Endodermal cell (in vitro differentiated cells): ENCODE data around the gene FBRSL1. TPM values are rescaled to one million over a fixed set of nuclear protein-coding genes. Genes with fewer than 3 reads are reported as not detected.

Experiments
- DNase-seq: peaks from one replicate; pipeline ENCODE4 v3.0.0-alpha.2; 2017
- H3K27ac ChIP-seq: 2 replicates; pipeline ENCODE4 v1.5.1; 2013; ENCODE audit warnings: mild to moderate bottlenecking, low read depth, low read length, moderate library complexity
- H3K27me3 ChIP-seq: 2 replicates; pipeline ENCODE4 v1.6.1; 2013; ENCODE audit warnings: mild to moderate bottlenecking, low read length, moderate library complexity; ENCODE audit not compliant: insufficient read depth, control insufficient read depth, poor library complexity, severe bottlenecking
- H3K36me3 ChIP-seq: 2 replicates; pipeline ENCODE4 v1.7.0; 2013; ENCODE audit warnings: mild to moderate bottlenecking, low read length, moderate library complexity; ENCODE audit not compliant: control insufficient read depth, insufficient read depth
- H3K4me1 ChIP-seq: one replicate; pipeline ENCODE4 v1.7.0; 2013; ENCODE audit warnings: low read length; ENCODE audit not compliant: control insufficient read depth, insufficient read depth
- H3K4me3 ChIP-seq: 2 replicates; pipeline ENCODE4 v1.5.1; 2013; ENCODE audit warnings: mild to moderate bottlenecking, low read length, moderate library complexity
- H3K9ac ChIP-seq: 2 replicates; pipeline ENCODE4 v1.6.1; 2013; ENCODE audit warnings: mild to moderate bottlenecking, low read length, moderate library complexity; ENCODE audit not compliant: poor library complexity, severe bottlenecking; ENCODE audit errors: extremely low read depth
- H3K9me3 ChIP-seq: 2 replicates; pipeline ENCODE4 v1.6.1; 2013; ENCODE audit warnings: mild to moderate bottlenecking, low read length, moderate library complexity; ENCODE audit not compliant: control insufficient read depth
- H3K27ac Mint-ChIP-seq: 2 replicates; pipeline ENCODE4 v1.8.0; 2020; ENCODE audit warnings: mixed read lengths
- H3K27me3 Mint-ChIP-seq: 2 replicates; pipeline ENCODE4 v1.8.0; 2021; ENCODE audit warnings: mild to moderate bottlenecking, mixed read lengths; ENCODE audit not compliant: insufficient read depth
- H3K36me3 Mint-ChIP-seq: 2 replicates; pipeline ENCODE4 v1.8.0; 2020; ENCODE audit warnings: low read depth, mixed read lengths
- H3K4me1 Mint-ChIP-seq: 2 replicates; pipeline ENCODE4 v1.8.0; 2020; ENCODE audit warnings: mixed read lengths
- H3K4me3 Mint-ChIP-seq: 2 replicates; pipeline ENCODE4 v1.8.0; 2020; ENCODE audit warnings: mild to moderate bottlenecking, moderate library complexity, mixed read lengths
- H3K9me3 Mint-ChIP-seq: 2 replicates; pipeline ENCODE4 v1.8.0; 2020; ENCODE audit warnings: mild to moderate bottlenecking, mixed read lengths
- CTCF ChIP-seq: fragments of 200-600 bp; sonication (generic); conservative IDR thresholded peaks from 2 replicates; pipeline ENCODE4 v1.5.0; 2021; ENCODE audit warnings: antibody characterized with exemption, mild to moderate bottlenecking
- WGBS, 2 experiments: methylation state at CpG; one replicate each; pipeline versions ENCODE4 v1.1.5 to v1.1.7; 2013; ENCODE audit warnings: missing lambda C conversion rate in 2 of 2, mixed read lengths in 1 of 2; ENCODE audit not compliant: insufficient coverage in 1 of 2, insufficient read length in 1 of 2; 5-methylcytosine and 5-hydroxymethylcytosine counted together
- total RNA-seq, 2 donors: library from RNA; stranded (reverse); fragmentation: NEBNext Ultra II Directional in 1 of 2; extraction: Animal tissue kit (Norgen Biotek cat#: 25700) in 1 of 2; gene quantifications; 2 replicates in 1 of 2; 3 replicates in 1 of 2; pipeline ENCODE4 v1.2.1, GENCODE V29; 2021

The FBRSL1 gene
- total RNA-seq, 2 donors from 2014 or later = 74.9 to 92.3 TPM

- WGBS, 2 experiments = 87 to 90% methylated on average over 8 to 10 of the region's 10 CpGs
- no peak overlapping the region for H3K4me3 Mint-ChIP-seq
- H3K4me3 ChIP-seq = no peak overlapping the region
- peaks cover 5% of the 10 kb centered on the region for H3K27me3 ChIP-seq
- no peaks in the 10 kb centered on the region for H3K36me3 Mint-ChIP-seq
- peaks cover 2% of the 10 kb centered on the region for H3K9me3 Mint-ChIP-seq
- no peaks in the 10 kb centered on the region for H3K36me3 ChIP-seq
- no peak overlapping the region for H3K27ac Mint-ChIP-seq
- H3K9me3 ChIP-seq = peaks cover 30% of the 10 kb centered on the region
- no peak for DNase-seq
- no peak for TF ChIP-seq CTCF
- H3K9ac ChIP-seq = no peak overlapping the region
- H3K27ac ChIP-seq = no peak overlapping the region
- H3K27me3 Mint-ChIP-seq = peaks cover 40% of the 10 kb centered on the region
- peaks cover 19% of the 10 kb centered on the region for H3K4me1 Mint-ChIP-seq
- H3K4me1 ChIP-seq = no peaks in the 10 kb centered on the region
Observed at GRCh38 chr12:132464820-132465219, 25.1 kb upstream of the FBRSL1 start.

- WGBS, 2 experiments = 67 to 74% methylated on average over 10 to 17 of the region's 17 CpGs
- H3K9me3 Mint-ChIP-seq = no peaks in the 10 kb centered on the region
- no peak overlapping the region for H3K4me3 ChIP-seq
- no peak for TF ChIP-seq CTCF
- no peak overlapping the region for H3K4me3 Mint-ChIP-seq
- peaks cover 40% of the 10 kb centered on the region for H3K27me3 Mint-ChIP-seq
- H3K27ac Mint-ChIP-seq = no peak overlapping the region
- H3K9ac ChIP-seq = no peak overlapping the region
- H3K36me3 ChIP-seq = no peaks in the 10 kb centered on the region
- peaks cover 5% of the 10 kb centered on the region for H3K27me3 ChIP-seq
- H3K4me1 ChIP-seq = no peaks in the 10 kb centered on the region
- peaks cover 20% of the 10 kb centered on the region for H3K4me1 Mint-ChIP-seq
- H3K36me3 Mint-ChIP-seq = no peaks in the 10 kb centered on the region
- DNase-seq = no peak
- H3K27ac ChIP-seq = no peak overlapping the region
- peaks cover 26% of the 10 kb centered on the region for H3K9me3 ChIP-seq
Observed at GRCh38 chr12:132465269-132466190, 24.4 kb upstream of the FBRSL1 start.

GRCh38 chr12:132466241-132467201 lies 23.4 kb upstream of the FBRSL1 start:
- 84 to 85% methylated on average over 15 to 18 of the region's 18 CpGs for WGBS, 2 experiments
- Histone ChIP-seq H3K4me1 (no peaks in the 10 kb centered on the region), H3K9me3 (peaks cover 25% of the 10 kb centered on the region), H3K27ac (no peak overlapping the region), H3K27me3 (peaks cover 5% of the 10 kb centered on the region), H3K4me3 (no peak overlapping the region), H3K9ac (no peak overlapping the region), H3K36me3 (no peaks in the 10 kb centered on the region)
- no peak for DNase-seq
- TF ChIP-seq CTCF = no peak
- Mint-ChIP-seq H3K4me1 (peaks cover 20% of the 10 kb centered on the region), H3K27ac (no peak overlapping the region), H3K36me3 (no peaks in the 10 kb centered on the region), H3K4me3 (no peak overlapping the region), H3K27me3 (peaks cover 37% of the 10 kb centered on the region), H3K9me3 (peaks cover 2% of the 10 kb centered on the region)
